CD8-positive, alpha-beta memory T cell (primary cell): Measurements from ENCODE around the gene PHRF1. TPM values are rescaled to one million over a fixed set of nuclear protein-coding genes. Genes with fewer than 3 reads are reported as not detected.

ENCODE experiments used
- CTCF ChIA-PET: fragments of 350-600 bp; sonication (Branson Sonifier 250); formaldehyde crosslinking; loops from one replicate; lab custom pipeline; 2021; ENCODE audit warnings: antibody characterized with exemption; lab: Charles Lee
- POLR2A ChIA-PET: fragments of 350-600 bp; sonication (Branson Sonifier 250); formaldehyde crosslinking; loops from one replicate; lab custom pipeline; 2021; ENCODE audit warnings: antibody characterized with exemption; lab: Charles Lee
- DNase-seq, 5 donors: peaks; one replicate each; pipeline versions ENCODE4 v3.0.0 to v3.0.0-alpha.2; 2020 to 2022; ENCODE audit warnings: mixed read lengths in 1 of 5
- H3K27ac ChIP-seq: one replicate; pipeline ENCODE4 v1.7.0; 2013; ENCODE audit warnings: low read depth, mild to moderate bottlenecking, low read length, moderate library complexity
- H3K27me3 ChIP-seq: 2 replicates; pipeline ENCODE4 v1.7.0; 2013; ENCODE audit warnings: low read length, mild to moderate bottlenecking; ENCODE audit not compliant: insufficient read depth, poor library complexity, severe bottlenecking
- H3K36me3 ChIP-seq: 2 replicates; pipeline ENCODE4 v1.7.0; 2013; ENCODE audit warnings: mild to moderate bottlenecking, low read length, moderate library complexity; ENCODE audit not compliant: insufficient read depth
- H3K4me1 ChIP-seq: 2 replicates; pipeline ENCODE4 v1.7.0; 2013; ENCODE audit warnings: mild to moderate bottlenecking, low read length, moderate library complexity; ENCODE audit not compliant: insufficient read depth
- H3K4me3 ChIP-seq: 2 replicates; pipeline ENCODE4 v1.7.0; 2013; ENCODE audit warnings: mild to moderate bottlenecking, low read length
- H3K9me3 ChIP-seq: 2 replicates; pipeline ENCODE4 v1.7.0; 2013; ENCODE audit warnings: mild to moderate bottlenecking, low read length
- H3K27ac Mint-ChIP-seq, 8 donors: one replicate each; pipeline ENCODE4 v1.8.0; 2020 to 2021; ENCODE audit warnings: mixed read lengths in 8 of 8, mild to moderate bottlenecking in 6 of 8, inconsistent platforms in 3 of 8, moderate library complexity in 3 of 8
- H3K27me3 Mint-ChIP-seq, 2 donors: one replicate each; pipeline ENCODE4 v1.8.0; 2020 to 2021; ENCODE audit warnings: mixed read lengths in 2 of 2, mild to moderate bottlenecking in 1 of 2, moderate library complexity in 1 of 2
- H3K36me3 Mint-ChIP-seq, 3 donors: one replicate each; pipeline ENCODE4 v1.8.0; 2020 to 2021; ENCODE audit warnings: mixed read lengths in 3 of 3, inconsistent platforms in 1 of 3, mild to moderate bottlenecking in 1 of 3
- H3K4me1 Mint-ChIP-seq, 3 donors: one replicate each; pipeline ENCODE4 v1.8.0; 2020 to 2021; ENCODE audit warnings: mixed read lengths in 3 of 3, inconsistent platforms in 1 of 3, mild to moderate bottlenecking in 1 of 3
- H3K4me3 Mint-ChIP-seq, 7 donors: one replicate each; pipeline ENCODE4 v1.8.0; 2020 to 2021; ENCODE audit warnings: mixed read lengths in 7 of 7, mild to moderate bottlenecking in 6 of 7, moderate library complexity in 4 of 7, inconsistent platforms in 2 of 7
- H3K9me3 Mint-ChIP-seq, 5 donors: one replicate each; pipeline ENCODE4 v1.8.0; 2020 to 2022; ENCODE audit warnings: mixed read lengths in 5 of 5, mild to moderate bottlenecking in 3 of 5, moderate library complexity in 2 of 5, inconsistent platforms in 1 of 5
- polyA plus RNA-seq: library from polyadenylated mRNA; unstranded; fragments of 300-500 nt; fragmentation: Illumina TruSeq; gene quantifications from one replicate; pipeline ENCODE4 v1.2.3, GENCODE V29; 2021
- total RNA-seq, 2 experiments: library from RNA; stranded (reverse); gene quantifications; one replicate each; pipeline ENCODE4 v1.2.3, GENCODE V29; 2021

PHRF1 gene
- total and polyA plus RNA-seq, 3 experiments from 2014 or later = 17.7 to 49.8 (median 47.3) TPM

- CTCF ChIA-PET = interaction anchor here (0.7 to 2.1 kb wide), 2 partner anchors 11 to 47 kb away, joined by 3 to 5 read pairs; no protein-coding TSS in a partner anchor
- H3K27ac Mint-ChIP-seq = peak overlapping the region in 2 of 8 donors; percentile 46 to 72
- no peak overlapping the region for H3K4me3 Mint-ChIP-seq
These were observed 25.4 kb downstream of the PHRF1 start for GRCh38 chr11:601573-602245.

GRCh38 chr11:603154-603553, 26.9 kb downstream of the PHRF1 start:
- Histone ChIP-seq H3K4me1 (no peaks in the 10 kb centered on the region), H3K9me3 (no peaks in the 10 kb centered on the region), H3K4me3 (no peak overlapping the region), H3K36me3 (peaks cover 35% of the 10 kb centered on the region), H3K27ac (no peak overlapping the region), H3K27me3 (no peaks in the 10 kb centered on the region)
- Mint-ChIP-seq H3K27ac (no peak overlapping the region), H3K9me3 (no peaks in the 10 kb centered on the region), H3K27me3 (no peaks in the 10 kb centered on the region), H3K4me3 (no peak overlapping the region), H3K4me1 (no peaks in the 10 kb centered on the region), H3K36me3 (peaks cover 0 to 76% (median 15%) of the 10 kb centered on the region in 3 donors)
- POLR2A ChIA-PET = no interaction called here
- CTCF ChIA-PET = interaction anchor here (2.1 kb wide), 1 partner anchor 10 kb away, joined by 5 read pairs; no protein-coding TSS in a partner anchor
- DNase-seq = no peak

More at GRCh38 chr11:601573-602245, 25.4 kb downstream of the PHRF1 start:
- no peaks in the 10 kb centered on the region for H3K9me3 ChIP-seq
- H3K27ac ChIP-seq = no peak overlapping the region
- peaks cover 32% of the 10 kb centered on the region for H3K36me3 ChIP-seq
- H3K4me1 Mint-ChIP-seq = peaks cover 0 to 6% (median 0%) of the 10 kb centered on the region in 3 donors
- H3K27me3 ChIP-seq = no peaks in the 10 kb centered on the region
- H3K36me3 Mint-ChIP-seq = peaks cover 0 to 72% (median 13%) of the 10 kb centered on the region in 3 donors
- H3K4me3 ChIP-seq = no peak overlapping the region
- DNase-seq = no peak
- no peaks in the 10 kb centered on the region for H3K4me1 ChIP-seq
- H3K27me3 Mint-ChIP-seq = no peaks in the 10 kb centered on the region
- no peaks in the 10 kb centered on the region for H3K9me3 Mint-ChIP-seq
- POLR2A ChIA-PET = interaction anchor here (0.6 to 1.4 kb wide), 2 partner anchors 14 to 17 kb away, joined by 4 read pairs; partner anchors contain the start of gene IRF7

GRCh38 chr11:605286-606129, 29.2 kb downstream of the PHRF1 start:
- Mint-ChIP-seq H3K9me3 (no peaks in the 10 kb centered on the region), H3K27me3 (no peaks in the 10 kb centered on the region), H3K36me3 (peaks cover 0 to 74% (median 9%) of the 10 kb centered on the region in 3 donors), H3K4me1 (no peaks in the 10 kb centered on the region), H3K4me3 (no peak overlapping the region), H3K27ac (peak overlapping the region in 1 of 8 donors; percentile 41)
- H3K4me3 ChIP-seq = no peak overlapping the region
- no peak overlapping the region for H3K27ac ChIP-seq
- H3K9me3 ChIP-seq = no peaks in the 10 kb centered on the region
- H3K27me3 ChIP-seq = no peaks in the 10 kb centered on the region
- peaks cover 29% of the 10 kb centered on the region for H3K36me3 ChIP-seq
- no peaks in the 10 kb centered on the region for H3K4me1 ChIP-seq
- DNase-seq = no peak
- ChIA-PET POLR2A (interaction anchor here (0.8 kb wide), 1 partner anchor 29 kb away, joined by 5 read pairs; the partner anchor contains the start of gene PHRF1), CTCF (no interaction called here)

- Mint-ChIP-seq H3K36me3 (peaks cover 0 to 81% (median 9%) of the 10 kb centered on the region in 3 donors), H3K4me1 (no peaks in the 10 kb centered on the region), H3K9me3 (no peaks in the 10 kb centered on the region), H3K4me3 (no peak overlapping the region), H3K27ac (peak overlapping the region in 1 of 8 donors; percentile 42), H3K27me3 (no peaks in the 10 kb centered on the region)
- Histone ChIP-seq H3K27ac (no peak overlapping the region), H3K4me3 (no peak overlapping the region), H3K4me1 (no peaks in the 10 kb centered on the region), H3K36me3 (peaks cover 36% of the 10 kb centered on the region), H3K9me3 (no peaks in the 10 kb centered on the region), H3K27me3 (no peaks in the 10 kb centered on the region)
- ChIA-PET POLR2A (interaction anchor here (0.8 kb wide), 1 partner anchor 30 kb away, joined by 5 read pairs; the partner anchor contains the start of gene PHRF1), CTCF (no interaction called here)
- DNase-seq = no peak
These were observed 30.0 kb downstream of the PHRF1 start for GRCh38 chr11:606245-606644.

- no peak for DNase-seq
- Mint-ChIP-seq H3K9me3 (no peaks in the 10 kb centered on the region), H3K27ac (peak overlapping the region in 3 of 8 donors; percentile 42 to 88 (median 52)), H3K4me1 (peaks cover 0 to 3% (median 2%) of the 10 kb centered on the region in 3 donors), H3K36me3 (peaks cover 0 to 81% (median 7%) of the 10 kb centered on the region in 3 donors), H3K27me3 (no peaks in the 10 kb centered on the region), H3K4me3 (no peak overlapping the region)
- H3K27me3 ChIP-seq = no peaks in the 10 kb centered on the region
- ChIA-PET POLR2A (no interaction called here), CTCF (no interaction called here)
- H3K9me3 ChIP-seq = no peaks in the 10 kb centered on the region
- peaks cover 36% of the 10 kb centered on the region for H3K36me3 ChIP-seq
- H3K4me3 ChIP-seq = no peak overlapping the region
- H3K27ac ChIP-seq = no peak overlapping the region
- no peaks in the 10 kb centered on the region for H3K4me1 ChIP-seq
These were observed 30.9 kb downstream of the PHRF1 start for GRCh38 chr11:607020-607780.

- Mint-ChIP-seq H3K36me3 (peaks cover 0 to 84% (median 7%) of the 10 kb centered on the region in 3 donors), H3K27ac (no peak overlapping the region), H3K4me3 (peak overlapping the region in 1 of 7 donors; percentile 48), H3K4me1 (peaks cover 0 to 6% (median 3%) of the 10 kb centered on the region in 3 donors), H3K27me3 (no peaks in the 10 kb centered on the region), H3K9me3 (no peaks in the 10 kb centered on the region)
- Histone ChIP-seq H3K36me3 (peaks cover 43% of the 10 kb centered on the region), H3K9me3 (no peaks in the 10 kb centered on the region), H3K27ac (no peak overlapping the region), H3K27me3 (no peaks in the 10 kb centered on the region), H3K4me3 (no peak overlapping the region), H3K4me1 (peaks cover 1% of the 10 kb centered on the region)
- DNase-seq = no peak
- ChIA-PET POLR2A (interaction anchor here (0.5 kb wide), 1 partner anchor 176 kb away, joined by 4 read pairs; no protein-coding TSS in a partner anchor), CTCF (no interaction called here)
These were observed 31.8 kb downstream of the PHRF1 start for GRCh38 chr11:607971-608659.

GRCh38 chr11:608791-609251, 32.6 kb downstream of the PHRF1 start:
- Histone ChIP-seq H3K4me1 (peaks cover 6% of the 10 kb centered on the region), H3K9me3 (no peaks in the 10 kb centered on the region), H3K27ac (no peak overlapping the region), H3K4me3 (no peak overlapping the region), H3K27me3 (no peaks in the 10 kb centered on the region), H3K36me3 (peaks cover 45% of the 10 kb centered on the region)
- ChIA-PET POLR2A (no interaction called here), CTCF (no interaction called here)
- no peak for DNase-seq
- H3K27me3 Mint-ChIP-seq = no peaks in the 10 kb centered on the region
- H3K9me3 Mint-ChIP-seq = no peaks in the 10 kb centered on the region
- H3K4me3 Mint-ChIP-seq = peak overlapping the region in 2 of 7 donors; percentile 23 to 48
- peaks cover 0 to 12% (median 3%) of the 10 kb centered on the region in 3 donors for H3K4me1 Mint-ChIP-seq
- H3K27ac Mint-ChIP-seq = peak overlapping the region in 3 of 8 donors; percentile 42 to 64 (median 61)
- H3K36me3 Mint-ChIP-seq = peaks cover 0 to 81% (median 7%) of the 10 kb centered on the region in 3 donors
